Glutamatergic neuron (in vitro differentiated cells): ENCODE measurements around the gene RFX2. TPM values are rescaled to one million over a fixed set of nuclear protein-coding genes. Genes with fewer than 3 reads are reported as not detected.

Experiments used
- DNase-seq: peaks from one replicate; pipeline ENCODE4 v3.0.0; 2022
- H3K27ac Mint-ChIP-seq: one replicate; pipeline ENCODE4 v1.8.0; 2020; ENCODE audit warnings: mild to moderate bottlenecking, mixed read lengths, inconsistent platforms; ENCODE audit not compliant: unreplicated experiment
- H3K27me3 Mint-ChIP-seq: one replicate; pipeline ENCODE4 v1.8.0; 2020; ENCODE audit warnings: mild to moderate bottlenecking, moderate library complexity, mixed read lengths, inconsistent platforms; ENCODE audit not compliant: unreplicated experiment
- H3K36me3 Mint-ChIP-seq: one replicate; pipeline ENCODE4 v1.8.0; 2020; ENCODE audit warnings: mild to moderate bottlenecking, mixed read lengths, inconsistent platforms; ENCODE audit not compliant: unreplicated experiment
- H3K4me1 Mint-ChIP-seq: one replicate; pipeline ENCODE4 v1.8.0; 2020; ENCODE audit warnings: mild to moderate bottlenecking, low read depth, mixed read lengths, inconsistent platforms; ENCODE audit not compliant: unreplicated experiment
- H3K4me3 Mint-ChIP-seq: one replicate; pipeline ENCODE4 v1.8.0; 2020; ENCODE audit warnings: mild to moderate bottlenecking, mixed read lengths, inconsistent platforms; ENCODE audit not compliant: unreplicated experiment
- H3K9me3 Mint-ChIP-seq: one replicate; pipeline ENCODE4 v1.8.0; 2020; ENCODE audit warnings: mild to moderate bottlenecking, moderate library complexity, mixed read lengths, inconsistent platforms; ENCODE audit not compliant: unreplicated experiment
- total RNA-seq: library from RNA; stranded (reverse); fragmentation: NEBNext Ultra II Directional; extraction: Animal tissue kit (Norgen Biotek cat#: 25700); gene quantifications from one replicate; pipeline ENCODE4 v1.2.1, GENCODE V29; 2021; ENCODE audit not compliant: unreplicated experiment
- TF ChIP-seq, protein P1 (sequence below): fragments of 200-600 bp; sonication (generic); IDR thresholded peaks from one replicate; pipeline ENCODE4 v1.5.0; 2021; ENCODE audit not compliant: partially characterized antibody, unreplicated experiment

The RFX2 gene
- total RNA-seq, 1 donor from 2014 or later, result 4.3 TPM

- Mint-ChIP-seq H3K36me3 (no peaks in the 10 kb centered on the region), H3K4me1 (no peaks in the 10 kb centered on the region), H3K27me3 (peaks cover 4% of the 10 kb centered on the region), H3K4me3 (no peak overlapping the region), H3K27ac (no peak overlapping the region), H3K9me3 (no peaks in the 10 kb centered on the region)
- TF ChIP-seq, protein P1, sequence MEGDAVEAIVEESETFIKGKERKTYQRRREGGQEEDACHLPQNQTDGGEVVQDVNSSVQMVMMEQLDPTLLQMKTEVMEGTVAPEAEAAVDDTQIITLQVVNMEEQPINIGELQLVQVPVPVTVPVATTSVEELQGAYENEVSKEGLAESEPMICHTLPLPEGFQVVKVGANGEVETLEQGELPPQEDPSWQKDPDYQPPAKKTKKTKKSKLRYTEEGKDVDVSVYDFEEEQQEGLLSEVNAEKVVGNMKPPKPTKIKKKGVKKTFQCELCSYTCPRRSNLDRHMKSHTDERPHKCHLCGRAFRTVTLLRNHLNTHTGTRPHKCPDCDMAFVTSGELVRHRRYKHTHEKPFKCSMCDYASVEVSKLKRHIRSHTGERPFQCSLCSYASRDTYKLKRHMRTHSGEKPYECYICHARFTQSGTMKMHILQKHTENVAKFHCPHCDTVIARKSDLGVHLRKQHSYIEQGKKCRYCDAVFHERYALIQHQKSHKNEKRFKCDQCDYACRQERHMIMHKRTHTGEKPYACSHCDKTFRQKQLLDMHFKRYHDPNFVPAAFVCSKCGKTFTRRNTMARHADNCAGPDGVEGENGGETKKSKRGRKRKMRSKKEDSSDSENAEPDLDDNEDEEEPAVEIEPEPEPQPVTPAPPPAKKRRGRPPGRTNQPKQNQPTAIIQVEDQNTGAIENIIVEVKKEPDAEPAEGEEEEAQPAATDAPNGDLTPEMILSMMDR, result no peak
- DNase-seq, result no peak
Observed at GRCh38 chr19:5984600-5984999, 125.7 kb downstream of the RFX2 start.

DNA sequence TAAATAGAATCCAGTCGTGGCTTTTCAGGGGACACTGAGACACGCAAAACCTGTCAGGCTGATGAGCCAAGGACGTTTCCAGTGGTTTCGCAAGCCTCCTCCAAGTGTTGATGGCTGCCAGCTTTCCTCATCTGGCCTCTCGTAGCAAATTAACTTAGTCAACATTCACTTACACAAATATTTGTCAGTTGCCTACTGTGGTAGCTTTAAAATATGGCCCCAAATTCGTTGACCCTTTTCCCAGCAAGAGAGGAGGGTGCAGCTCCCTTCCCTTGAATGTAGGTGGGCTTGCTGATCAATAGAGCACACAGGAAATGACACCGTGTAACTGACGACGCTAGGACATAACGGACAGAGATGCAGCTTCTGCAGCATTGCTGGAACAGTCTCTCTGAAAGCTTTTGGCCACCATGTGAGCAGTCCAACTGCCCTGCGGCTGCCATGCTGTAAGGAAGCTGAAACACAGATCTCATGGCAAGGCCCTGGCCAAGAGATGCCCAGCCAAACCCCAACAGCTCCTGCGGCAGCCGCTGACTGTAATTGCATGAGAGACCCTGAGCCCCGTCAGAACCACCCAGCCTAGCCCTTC, 126.8 kb downstream of the RFX2 start:
- Mint-ChIP-seq H3K4me1 (no peaks in the 10 kb centered on the region), H3K4me3 (no peak overlapping the region), H3K36me3 (no peaks in the 10 kb centered on the region), H3K27me3 (peaks cover 3% of the 10 kb centered on the region), H3K9me3 (peaks cover 1% of the 10 kb centered on the region), H3K27ac (no peak overlapping the region)
- DNase-seq, result no peak
- TF ChIP-seq, protein P1, result no peak

- no peak for DNase-seq
- no peaks in the 10 kb centered on the region for H3K36me3 Mint-ChIP-seq
- H3K9me3 Mint-ChIP-seq, result peaks cover 9% of the 10 kb centered on the region
- peaks cover 2% of the 10 kb centered on the region for H3K27me3 Mint-ChIP-seq
- peak overlapping the region; percentile 88 for H3K4me3 Mint-ChIP-seq
- H3K4me1 Mint-ChIP-seq, result peaks cover 16% of the 10 kb centered on the region
- no peak overlapping the region for H3K27ac Mint-ChIP-seq
- TF ChIP-seq, protein P1, result no peak
Observed at GRCh38 chr19:5978606-5979552, 131.4 kb downstream of the RFX2 start.

DNA sequence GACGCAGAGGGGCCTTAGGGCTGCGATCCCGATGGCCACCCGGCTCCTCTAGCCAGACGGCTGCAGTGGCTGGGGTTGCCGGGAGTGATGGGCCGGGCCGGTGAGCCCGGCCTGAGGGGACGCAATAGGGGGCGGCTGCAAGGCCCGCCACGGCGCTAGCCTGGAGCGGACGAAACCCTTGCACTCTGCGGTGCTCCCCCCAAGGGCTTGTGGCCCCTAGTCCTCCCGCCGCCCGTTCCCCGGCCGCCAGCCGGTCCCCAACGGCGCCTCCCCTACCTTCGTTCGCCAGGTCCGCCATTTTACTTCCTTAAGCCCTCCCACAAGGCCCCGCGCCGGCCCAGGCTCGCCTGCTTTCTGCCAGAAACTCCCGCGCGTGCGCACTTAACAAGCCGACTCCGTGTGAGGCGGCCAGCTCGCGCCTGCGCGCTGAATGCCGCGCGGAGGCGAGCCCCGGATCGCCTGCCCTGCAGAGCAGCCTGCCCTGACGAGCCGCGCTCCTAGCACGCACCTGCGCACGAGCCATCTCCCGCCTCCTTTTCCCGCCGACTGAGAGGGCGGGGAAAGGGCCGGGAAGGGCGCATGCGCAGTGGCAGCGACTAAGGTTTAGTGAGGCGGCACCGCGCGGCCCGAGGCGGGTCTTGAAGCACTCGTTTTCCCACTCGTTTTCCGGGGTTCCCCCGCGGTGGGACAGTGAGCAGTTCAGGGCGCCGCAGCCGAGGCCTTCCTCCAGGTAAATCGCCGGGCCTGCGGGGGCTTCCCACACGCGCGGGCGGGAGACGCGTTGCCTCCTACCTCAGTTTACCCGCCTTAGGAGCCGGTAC, 132.3 kb downstream of the RFX2 start, which contains the start of gene RANBP3:
Gene RANBP3 (minus strand): TSS at position 356 of the 821 bp plus-strand sequence. CDS start 58 bp downstream, at position 298.
- Mint-ChIP-seq H3K9me3 (peaks cover 9% of the 10 kb centered on the region), H3K4me3 (peak within 1 kb of the TSS; percentile 92), H3K4me1 (peaks cover 19% of the 10 kb centered on the region), H3K27ac (peak within 1 kb of the TSS; percentile 87), H3K27me3 (peaks cover 2% of the 10 kb centered on the region), H3K36me3 (no peaks in the 10 kb centered on the region)
- DNase-seq, result peak; percentile 99
- TF ChIP-seq, protein P1, result no peak
